GM12878 (cell line): ENCODE measurements around the gene PIWIL1. TPM values are rescaled to one million over a fixed set of nuclear protein-coding genes. Genes with fewer than 3 reads are reported as not detected.

Experiments used
- ATAC-seq: fragments of 200-7000 bp; cut with Tn5 transposase; 3 replicates; pipeline ENCODE4 v1.9.1; 2020; ENCODE audit warnings: mild to moderate bottlenecking, moderate library complexity
- BruUV-seq: library from RNA; stranded (reverse); fragments of 400-500 nt; replicated peaks from 2 replicates; lab custom pipeline; 2021; lab: Mats Ljungman, UMichigan
- CTCF ChIA-PET: fragments of 300-600 bp; sonication (Branson Sonifier 250); formaldehyde crosslinking; extraction: SDS; loops from one replicate; lab custom pipeline; 2021; ENCODE audit warnings: inconsistent platforms; lab: Yijun Ruan, JAX
- POLR2A ChIA-PET: fragments of 350-600 bp; formaldehyde crosslinking; extraction: SDS; loops from one replicate; lab custom pipeline; 2021; ENCODE audit warnings: inconsistent platforms; lab: Charles Lee
- RAD21 ChIA-PET: fragments of 300-600 bp; sonication (Branson Sonifier 250); formaldehyde crosslinking; loops from one replicate; lab custom pipeline; 2023; ENCODE audit warnings: antibody characterized with exemption; ENCODE audit not compliant: unreplicated experiment; lab: Charles Lee
- SMC1A ChIA-PET: fragments of 300-600 bp; sonication (Branson Sonifier 250); formaldehyde crosslinking; loops from one replicate; lab custom pipeline; 2023; ENCODE audit not compliant: unreplicated experiment, uncharacterized antibody; lab: Charles Lee
- DNase-seq: peaks from one replicate; pipeline ENCODE4 v3.0.0-alpha.2; 2011; ENCODE audit warnings: low read depth, low spot score
- FAIRE-seq: peaks from 3 replicates; lab custom pipeline; 2011; peaks lifted over from hg19 to GRCh38; lab: Jason Lieb, UNC
- H2AFZ ChIP-seq: 2 replicates; pipeline ENCODE4 v1.6.0; 2011; ENCODE audit warnings: low read depth, low read length, control low read depth; ENCODE audit not compliant: control insufficient read depth
- H3K27ac ChIP-seq: 2 replicates; pipeline ENCODE4 v1.5.1; 2011; ENCODE audit warnings: control low read depth; ENCODE audit not compliant: control insufficient read depth, insufficient read depth
- H3K27me3 ChIP-seq, 2 experiments: replicated peaks in 1 of 2; 2 replicates each; pipeline versions ENCODE4 v1.6.0 to v1.6.1; 2011; ENCODE audit warnings: low read length in 1 of 2; ENCODE audit not compliant: control insufficient read depth in 2 of 2, insufficient read depth in 2 of 2
- H3K36me3 ChIP-seq, 2 experiments: 2 replicates each; pipeline ENCODE4 v1.5.1; 2011; ENCODE audit warnings: low read length in 1 of 2; ENCODE audit not compliant: control insufficient read depth in 2 of 2, insufficient read depth in 2 of 2
- H3K4me1 ChIP-seq: 2 replicates; pipeline ENCODE4 v1.6.1; 2011; ENCODE audit warnings: mild to moderate bottlenecking, low read length, moderate library complexity, mixed read lengths; ENCODE audit not compliant: control insufficient read depth, insufficient read depth
- H3K4me2 ChIP-seq: 2 replicates; pipeline ENCODE4 v1.6.0; 2011; ENCODE audit warnings: control low read depth; ENCODE audit not compliant: control insufficient read depth, insufficient read depth
- H3K4me3 ChIP-seq: fragments of 200-600 bp; sonication (generic); 2 replicates; pipeline ENCODE4 v1.5.1; 2016
- H3K79me2 ChIP-seq: 2 replicates; pipeline ENCODE4 v1.6.0; 2011; ENCODE audit warnings: low read length; ENCODE audit not compliant: control insufficient read depth, insufficient read depth
- H3K9ac ChIP-seq: 2 replicates; pipeline ENCODE4 v1.8.0; 2011; ENCODE audit warnings: low read length, control low read depth, mixed read lengths; ENCODE audit not compliant: control insufficient read depth, insufficient read depth
- H3K9me3 ChIP-seq: replicated peaks from 3 replicates; pipeline ENCODE4 v1.5.1; 2011; ENCODE audit warnings: mild to moderate bottlenecking, low read length; ENCODE audit not compliant: control insufficient read depth, insufficient read depth
- H4K20me1 ChIP-seq: 2 replicates; pipeline ENCODE4 v1.6.0; 2011; ENCODE audit not compliant: control insufficient read depth, insufficient read depth
- CHD2 ChIP-seq: IDR thresholded peaks from 2 replicates; pipeline ENCODE4 v1.6.1; 2011; ENCODE audit warnings: low read depth, low read length, improper control_type of control experiment, borderline replicate concordance
- CREB1 ChIP-seq: IDR thresholded peaks from 2 replicates; pipeline ENCODE4 v1.6.1; 2012; ENCODE audit warnings: low read depth, mild to moderate bottlenecking, inconsistent platforms
- CTCF ChIP-seq, 3 experiments: IDR thresholded peaks in 2 of 3; conservative IDR thresholded peaks in 1 of 3; 2 replicates each; pipeline ENCODE4 v1.5.1; 2011; ENCODE audit warnings: low read depth in 3 of 3, low read length in 3 of 3, mild to moderate bottlenecking in 3 of 3, control low read depth in 2 of 3, moderate library complexity in 2 of 3, inconsistent platforms in 1 of 3, mixed read lengths in 1 of 3; ENCODE audit not compliant: control insufficient read depth in 2 of 3, insufficient read depth in 1 of 3; ENCODE audit errors: extremely low read depth in 1 of 3
- NR2F1 ChIP-seq: fragments of 450-650 bp; conservative IDR thresholded peaks from 2 replicates; pipeline ENCODE4 v1.6.1; 2017; ENCODE audit warnings: mild to moderate bottlenecking
- NRF1 ChIP-seq: conservative IDR thresholded peaks from 2 replicates; pipeline ENCODE4 v1.6.1; 2011; ENCODE audit warnings: mild to moderate bottlenecking, low read depth, low read length, improper control_type of control experiment
- SMC3 ChIP-seq: IDR thresholded peaks from 2 replicates; pipeline ENCODE4 v1.6.1; 2011; ENCODE audit warnings: low read length, improper control_type of control experiment, borderline replicate concordance
- STAT1 ChIP-seq: fragments of 450-650 bp; conservative IDR thresholded peaks from 2 replicates; pipeline ENCODE4 v1.6.1; 2014; ENCODE audit warnings: antibody characterized with exemption, mild to moderate bottlenecking
- TBL1XR1 ChIP-seq: IDR thresholded peaks from 2 replicates; pipeline ENCODE4 v1.6.1; 2012; ENCODE audit warnings: low read depth, low read length, improper control_type of control experiment
- TCF3 ChIP-seq: IDR thresholded peaks from 2 replicates; pipeline ENCODE4 v1.6.1; 2012; ENCODE audit warnings: low read depth, mild to moderate bottlenecking, low read length, borderline replicate concordance; ENCODE audit not compliant: insufficient read depth
- YY1 ChIP-seq: IDR thresholded peaks from 2 replicates; pipeline ENCODE4 v1.6.1; 2011; ENCODE audit warnings: low read depth, mild to moderate bottlenecking, low read length
- ZNF207 ChIP-seq: fragments of 450-650 bp; IDR thresholded peaks from 2 replicates; pipeline ENCODE4 v1.6.1; 2014; ENCODE audit warnings: antibody characterized with exemption, mild to moderate bottlenecking, borderline replicate concordance
- ZNF24 ChIP-seq: fragments of 450-650 bp; IDR thresholded peaks from 2 replicates; pipeline ENCODE4 v1.6.1; 2017; ENCODE audit warnings: antibody characterized with exemption, mild to moderate bottlenecking
- WGBS: methylation state at CpG from one replicate; pipeline ENCODE4 v1.1.6; 2016; ENCODE audit warnings: low lambda C conversion rate; ENCODE audit not compliant: insufficient replicate concordance, insufficient coverage; ENCODE audit errors: missing lambda C conversion rate; 5-methylcytosine and 5-hydroxymethylcytosine counted together
- in situ Hi-C: fragments of 300-500 bp; cut with MboI; formaldehyde crosslinking; loops from 9 replicates; pipeline ENCODE4 v1.14.3; 2018; ENCODE audit warnings: mixed read lengths
- intact Hi-C: fragments of 100-400 bp; cut with micrococcal nuclease; formaldehyde crosslinking; loops from one replicate; pipeline ENCODE4 v1.14.2; 2022; ENCODE audit not compliant: unreplicated experiment
- polyA plus RNA-seq, 11 experiments: library from polyadenylated mRNA; depleted of rRNA in 4 of 11; unstranded in 6 of 11; stranded (reverse) in 5 of 11; fragments of >200 nt; fragmentation: Nextera tagmentation in 4 of 11; fragmentation: Illumina TruSeq in 1 of 11; extraction: Ambion mirVana in 4 of 11; extraction: Trizol in 1 of 11; gene quantifications; 1 replicate in 1 of 11; 2 replicates in 10 of 11; pipeline versions ENCODE4 v1.2.1 to v1.2.3, GENCODE V29; 2011 to 2016; ENCODE audit warnings: inconsistent platforms in 2 of 11, missing spikeins in 2 of 11, low read depth in 1 of 11
- total RNA-seq, 4 experiments: library from RNA; depleted of rRNA in 3 of 4; stranded (reverse); fragments of >200 nt in 3 of 4; fragmentation: Illumina TruSeq in 1 of 4; extraction: Trizol in 1 of 4; gene quantifications; 2 replicates each; pipeline versions ENCODE4 v1.2.1 to v1.2.3, GENCODE V29; 2013 to 2021
- TF ChIP-seq, protein P1 (sequence below): fragments of 450-650 bp; conservative IDR thresholded peaks from 2 replicates; pipeline ENCODE4 v1.6.1; 2017; ENCODE audit warnings: mild to moderate bottlenecking, moderate library complexity
- TF ChIP-seq, protein P2 (sequence below): fragments of 450-650 bp; IDR thresholded peaks from 2 replicates; pipeline ENCODE4 v1.6.1; 2014; ENCODE audit warnings: mild to moderate bottlenecking
- TF ChIP-seq, protein P3 (sequence below): fragments of 450-650 bp; IDR thresholded peaks from 2 replicates; pipeline ENCODE4 v1.6.1; 2018; ENCODE audit warnings: borderline replicate concordance, mild to moderate bottlenecking; ENCODE audit not compliant: partially characterized antibody
- TF ChIP-seq, protein P4 (sequence below): IDR thresholded peaks from 2 replicates; pipeline ENCODE4 v1.6.1; 2011; ENCODE audit warnings: mild to moderate bottlenecking, low read depth, low read length, moderate library complexity; ENCODE audit not compliant: insufficient replicate concordance

The PIWIL1 gene
- total and polyA plus RNA-seq, 10 of the 15 experiments (the other 5 are each of a cell fraction or from before 2014, with no cell fraction given): not detected

DNA sequence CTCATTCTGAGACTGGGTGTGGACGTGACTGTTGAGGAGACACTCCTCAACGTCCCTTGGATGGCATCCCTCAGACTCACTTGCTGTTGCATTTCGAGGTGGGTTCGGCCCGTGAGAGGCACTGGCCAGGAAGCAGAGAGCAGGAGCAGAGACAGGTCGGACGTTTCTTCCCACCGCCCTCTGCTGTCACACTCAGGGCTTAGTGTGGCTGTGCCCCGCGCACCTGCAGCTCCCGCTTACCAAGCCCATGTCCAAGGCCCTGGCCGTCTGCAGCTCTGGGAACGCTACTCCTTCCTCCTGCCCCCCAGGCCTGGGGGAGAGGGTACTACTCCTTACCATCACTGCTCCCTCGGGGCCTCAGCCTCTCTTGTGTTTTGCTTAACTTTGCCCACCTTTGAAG lies 29.8 kb upstream of the PIWIL1 start:
- H3K4me1 ChIP-seq: no peaks in the 10 kb centered on the region
- in situ Hi-C loops (no loop called here), intact Hi-C loops (no loop called here)
- POLR2A ChIA-PET: no interaction called here
- no peaks in the 10 kb centered on the region for H3K79me2 ChIP-seq
- H2AFZ ChIP-seq: no peak overlapping the region
- no peaks in the 10 kb centered on the region for H3K27me3 ChIP-seq
- no peak overlapping the region for H3K27ac ChIP-seq
- no TSS peak for BruUV-seq
- SMC1A ChIA-PET: no interaction called here
- TF ChIP-seq, protein P1, sequence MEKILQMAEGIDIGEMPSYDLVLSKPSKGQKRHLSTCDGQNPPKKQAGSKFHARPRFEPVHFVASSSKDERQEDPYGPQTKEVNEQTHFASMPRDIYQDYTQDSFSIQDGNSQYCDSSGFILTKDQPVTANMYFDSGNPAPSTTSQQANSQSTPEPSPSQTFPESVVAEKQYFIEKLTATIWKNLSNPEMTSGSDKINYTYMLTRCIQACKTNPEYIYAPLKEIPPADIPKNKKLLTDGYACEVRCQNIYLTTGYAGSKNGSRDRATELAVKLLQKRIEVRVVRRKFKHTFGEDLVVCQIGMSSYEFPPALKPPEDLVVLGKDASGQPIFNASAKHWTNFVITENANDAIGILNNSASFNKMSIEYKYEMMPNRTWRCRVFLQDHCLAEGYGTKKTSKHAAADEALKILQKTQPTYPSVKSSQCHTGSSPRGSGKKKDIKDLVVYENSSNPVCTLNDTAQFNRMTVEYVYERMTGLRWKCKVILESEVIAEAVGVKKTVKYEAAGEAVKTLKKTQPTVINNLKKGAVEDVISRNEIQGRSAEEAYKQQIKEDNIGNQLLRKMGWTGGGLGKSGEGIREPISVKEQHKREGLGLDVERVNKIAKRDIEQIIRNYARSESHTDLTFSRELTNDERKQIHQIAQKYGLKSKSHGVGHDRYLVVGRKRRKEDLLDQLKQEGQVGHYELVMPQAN: no peak
- TF ChIP-seq CREB1 (no peak), SMC3 (no peak), YY1 (no peak), ZNF207 (no peak), NRF1 (no peak), CTCF (IDR thresholded peaks at IDR 0.05 in 2 of 3, conservative IDR thresholded peaks at IDR 0.05 in 1 of 3; ENCODE audit: control insufficient read depth in 2 of 3, extremely low read depth in 1 of 3, insufficient read depth in 1 of 3, low read depth in 3 of 3, low read length in 3 of 3) (no peak), STAT1 (no peak), TBL1XR1 (no peak), CHD2 (no peak), ZNF24 (no peak), TCF3 (no peak), NR2F1 (no peak)
- TF ChIP-seq, protein P2, sequence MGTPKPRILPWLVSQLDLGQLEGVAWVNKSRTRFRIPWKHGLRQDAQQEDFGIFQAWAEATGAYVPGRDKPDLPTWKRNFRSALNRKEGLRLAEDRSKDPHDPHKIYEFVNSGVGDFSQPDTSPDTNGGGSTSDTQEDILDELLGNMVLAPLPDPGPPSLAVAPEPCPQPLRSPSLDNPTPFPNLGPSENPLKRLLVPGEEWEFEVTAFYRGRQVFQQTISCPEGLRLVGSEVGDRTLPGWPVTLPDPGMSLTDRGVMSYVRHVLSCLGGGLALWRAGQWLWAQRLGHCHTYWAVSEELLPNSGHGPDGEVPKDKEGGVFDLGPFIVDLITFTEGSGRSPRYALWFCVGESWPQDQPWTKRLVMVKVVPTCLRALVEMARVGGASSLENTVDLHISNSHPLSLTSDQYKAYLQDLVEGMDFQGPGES: no peak
- TF ChIP-seq, protein P3, sequence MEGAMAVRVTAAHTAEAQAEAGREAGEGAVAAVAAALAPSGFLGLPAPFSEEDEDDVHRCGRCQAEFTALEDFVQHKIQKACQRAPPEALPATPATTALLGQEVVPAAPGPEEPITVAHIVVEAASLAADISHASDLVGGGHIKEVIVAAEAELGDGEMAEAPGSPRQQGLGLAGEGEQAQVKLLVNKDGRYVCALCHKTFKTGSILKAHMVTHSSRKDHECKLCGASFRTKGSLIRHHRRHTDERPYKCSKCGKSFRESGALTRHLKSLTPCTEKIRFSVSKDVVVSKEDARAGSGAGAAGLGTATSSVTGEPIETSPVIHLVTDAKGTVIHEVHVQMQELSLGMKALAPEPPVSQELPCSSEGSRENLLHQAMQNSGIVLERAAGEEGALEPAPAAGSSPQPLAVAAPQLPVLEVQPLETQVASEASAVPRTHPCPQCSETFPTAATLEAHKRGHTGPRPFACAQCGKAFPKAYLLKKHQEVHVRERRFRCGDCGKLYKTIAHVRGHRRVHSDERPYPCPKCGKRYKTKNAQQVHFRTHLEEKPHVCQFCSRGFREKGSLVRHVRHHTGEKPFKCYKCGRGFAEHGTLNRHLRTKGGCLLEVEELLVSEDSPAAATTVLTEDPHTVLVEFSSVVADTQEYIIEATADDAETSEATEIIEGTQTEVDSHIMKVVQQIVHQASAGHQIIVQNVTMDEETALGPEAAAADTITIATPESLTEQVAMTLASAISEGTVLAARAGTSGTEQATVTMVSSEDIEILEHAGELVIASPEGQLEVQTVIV: no peak
- TF ChIP-seq, protein P4, sequence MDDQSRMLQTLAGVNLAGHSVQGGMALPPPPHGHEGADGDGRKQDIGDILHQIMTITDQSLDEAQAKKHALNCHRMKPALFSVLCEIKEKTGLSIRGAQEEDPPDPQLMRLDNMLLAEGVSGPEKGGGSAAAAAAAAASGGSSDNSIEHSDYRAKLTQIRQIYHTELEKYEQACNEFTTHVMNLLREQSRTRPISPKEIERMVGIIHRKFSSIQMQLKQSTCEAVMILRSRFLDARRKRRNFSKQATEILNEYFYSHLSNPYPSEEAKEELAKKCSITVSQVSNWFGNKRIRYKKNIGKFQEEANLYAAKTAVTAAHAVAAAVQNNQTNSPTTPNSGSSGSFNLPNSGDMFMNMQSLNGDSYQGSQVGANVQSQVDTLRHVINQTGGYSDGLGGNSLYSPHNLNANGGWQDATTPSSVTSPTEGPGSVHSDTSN: no peak
- RAD21 ChIA-PET: no interaction called here
- 27% methylated on average over 14 of the region's 14 CpGs for WGBS
- DNase-seq (no peak), FAIRE-seq (no peak), ATAC-seq (no peak)
- no peak overlapping the region for H3K4me3 ChIP-seq
- H3K9me3 ChIP-seq: no peaks in the 10 kb centered on the region
- no peaks in the 10 kb centered on the region for H4K20me1 ChIP-seq
- H3K4me2 ChIP-seq: no peak overlapping the region
- H3K9ac ChIP-seq: no peak overlapping the region
- CTCF ChIA-PET: no interaction called here
- H3K36me3 ChIP-seq: no peaks in the 10 kb centered on the region
